ENCODE results near the gene SPATA2.
"Not testable (repeated sequence)": the region's sequence is repeated elsewhere in the genome, so short reads cannot be mapped to it uniquely, and the experiment has no call there.

Gene SPATA2

DNA sequence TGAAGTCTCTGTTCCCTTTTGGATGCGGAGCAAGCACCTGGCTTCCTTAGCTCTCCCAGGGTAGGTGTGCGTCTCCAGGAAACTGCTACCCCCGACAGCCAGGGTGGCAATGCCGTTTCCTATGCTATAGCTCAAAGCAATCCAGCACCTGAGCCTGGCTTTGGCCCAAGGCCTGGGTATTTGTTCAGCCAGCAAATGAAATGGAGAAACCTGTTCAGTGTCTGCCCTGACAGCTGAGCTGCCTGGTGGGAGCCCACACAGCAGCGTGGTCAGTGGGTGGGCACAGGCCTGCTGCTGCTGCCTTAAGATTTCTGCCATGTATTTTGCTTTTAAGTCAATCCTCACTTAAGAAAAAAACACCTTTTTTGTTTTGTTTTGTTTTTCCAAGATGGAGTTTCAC is 13.7 kb downstream of the SPATA2 start:
- TF ChIP-seq, protein P1, sequence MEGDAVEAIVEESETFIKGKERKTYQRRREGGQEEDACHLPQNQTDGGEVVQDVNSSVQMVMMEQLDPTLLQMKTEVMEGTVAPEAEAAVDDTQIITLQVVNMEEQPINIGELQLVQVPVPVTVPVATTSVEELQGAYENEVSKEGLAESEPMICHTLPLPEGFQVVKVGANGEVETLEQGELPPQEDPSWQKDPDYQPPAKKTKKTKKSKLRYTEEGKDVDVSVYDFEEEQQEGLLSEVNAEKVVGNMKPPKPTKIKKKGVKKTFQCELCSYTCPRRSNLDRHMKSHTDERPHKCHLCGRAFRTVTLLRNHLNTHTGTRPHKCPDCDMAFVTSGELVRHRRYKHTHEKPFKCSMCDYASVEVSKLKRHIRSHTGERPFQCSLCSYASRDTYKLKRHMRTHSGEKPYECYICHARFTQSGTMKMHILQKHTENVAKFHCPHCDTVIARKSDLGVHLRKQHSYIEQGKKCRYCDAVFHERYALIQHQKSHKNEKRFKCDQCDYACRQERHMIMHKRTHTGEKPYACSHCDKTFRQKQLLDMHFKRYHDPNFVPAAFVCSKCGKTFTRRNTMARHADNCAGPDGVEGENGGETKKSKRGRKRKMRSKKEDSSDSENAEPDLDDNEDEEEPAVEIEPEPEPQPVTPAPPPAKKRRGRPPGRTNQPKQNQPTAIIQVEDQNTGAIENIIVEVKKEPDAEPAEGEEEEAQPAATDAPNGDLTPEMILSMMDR (IDR thresholded peaks at IDR 0.05; ENCODE audit: low read depth, low read length, missing control alignments) = no peak
- no peak for DNase-seq (ENCODE audit: low read depth)
- no peak overlapping the region for H3K4me3 ChIP-seq (ENCODE audit: low read depth, low read length)

DNA sequence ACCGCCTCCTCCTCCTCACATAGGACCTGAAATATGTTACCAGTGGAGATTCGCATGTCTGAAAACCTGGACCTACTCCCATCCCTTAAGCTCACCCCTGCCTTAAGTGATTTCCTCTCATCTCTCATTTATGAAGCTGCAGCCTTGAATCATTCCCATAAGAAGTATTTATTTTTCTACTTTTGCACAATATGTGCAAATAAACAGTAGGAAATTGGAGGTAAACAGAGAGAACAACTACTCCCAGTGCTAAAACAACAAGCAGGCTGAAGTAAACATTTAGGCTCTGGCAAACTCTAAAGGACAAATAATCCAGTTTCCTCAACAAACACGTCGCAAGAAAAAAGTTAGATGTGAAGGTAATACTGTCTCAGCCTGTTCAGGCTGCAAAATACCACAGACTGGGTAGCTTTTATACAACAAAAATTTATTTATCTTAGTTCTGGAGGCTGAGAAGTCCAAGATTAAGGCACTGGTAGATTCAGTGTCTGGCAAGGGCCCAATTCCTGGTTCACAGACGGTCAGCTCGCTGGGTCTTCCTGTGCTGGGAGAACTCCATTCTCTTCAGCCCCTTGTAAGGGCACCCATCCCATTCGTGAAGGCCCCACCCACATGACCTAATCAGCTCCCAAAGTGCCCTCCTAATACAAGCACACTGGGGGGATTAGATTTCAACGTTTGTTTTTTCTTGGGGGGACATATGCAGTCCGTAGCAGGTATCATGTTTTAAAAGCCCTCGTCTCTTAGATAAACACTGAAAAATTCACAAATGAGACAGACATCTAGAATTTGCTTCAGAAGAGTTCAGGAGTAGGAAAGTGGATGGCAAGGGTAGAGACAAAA is 15.6 kb downstream of the SPATA2 start:
- DNase-seq (ENCODE audit: low read depth) = no peak
- TF ChIP-seq, protein P1 (IDR thresholded peaks at IDR 0.05; ENCODE audit: low read depth, low read length, missing control alignments) = no peak

DNA sequence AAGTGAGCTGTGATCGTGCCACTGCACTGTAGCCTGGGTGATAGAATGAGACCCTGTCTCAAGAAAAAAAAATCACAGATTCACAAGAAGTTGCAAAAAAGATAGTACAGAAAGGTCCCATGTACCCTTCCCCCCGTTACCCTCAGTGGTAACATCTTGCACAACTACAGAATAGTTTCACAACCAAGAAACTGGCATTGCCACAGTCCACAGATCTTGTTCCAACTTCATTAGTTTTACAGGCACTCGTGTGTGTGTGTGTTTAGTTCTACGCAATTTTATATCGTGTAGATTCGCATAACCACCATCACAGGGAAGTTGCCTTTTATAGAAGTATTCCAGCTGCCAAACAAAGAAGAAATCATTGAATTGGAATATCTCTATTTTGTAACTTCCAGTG is 19.1 kb downstream of the SPATA2 start:
- DNase-seq (ENCODE audit: low read depth) = no peak
- no peak overlapping the region for H3K4me3 ChIP-seq (ENCODE audit: low read depth, low read length)
- TF ChIP-seq, protein P1 (IDR thresholded peaks at IDR 0.05; ENCODE audit: low read depth, low read length, missing control alignments) = no peak

More for the DNA sequence above, 15.6 kb downstream of the SPATA2 start:
- no peak overlapping the region for H3K4me3 ChIP-seq (ENCODE audit: low read depth, low read length)

DNA sequence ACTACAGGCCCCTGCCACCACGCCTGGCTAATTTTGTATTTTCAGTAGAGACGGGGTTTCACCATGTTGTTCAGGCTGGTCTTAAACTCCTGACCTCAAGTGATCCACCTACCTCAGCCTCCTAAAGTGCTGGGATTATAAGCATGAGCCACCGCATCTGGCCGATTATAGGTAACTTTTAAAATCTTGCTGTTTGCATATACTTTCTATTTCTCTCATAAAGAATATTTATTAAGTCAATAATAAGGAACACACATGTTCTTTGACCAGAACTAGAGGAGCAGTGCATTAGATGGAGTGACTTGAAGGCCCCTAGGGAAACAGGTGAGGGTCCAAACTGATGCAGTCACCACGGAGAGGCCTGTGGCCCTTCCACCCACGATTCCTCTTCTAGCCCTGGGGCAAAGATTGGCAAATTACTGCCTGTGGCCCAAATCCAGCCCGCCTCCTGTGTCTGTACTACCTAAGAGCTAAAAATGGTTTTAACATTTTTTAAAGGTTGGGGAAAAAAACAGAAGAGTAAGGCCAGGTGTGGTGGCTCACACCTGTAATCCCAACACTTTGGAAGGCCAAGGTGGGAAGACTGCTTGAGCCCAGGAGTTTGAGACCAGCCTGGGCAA is 19.7 kb downstream of the SPATA2 start:
- H3K4me3 ChIP-seq (ENCODE audit: low read depth, low read length); DNase-seq (ENCODE audit: low read depth): not testable (repeated sequence)

DNA sequence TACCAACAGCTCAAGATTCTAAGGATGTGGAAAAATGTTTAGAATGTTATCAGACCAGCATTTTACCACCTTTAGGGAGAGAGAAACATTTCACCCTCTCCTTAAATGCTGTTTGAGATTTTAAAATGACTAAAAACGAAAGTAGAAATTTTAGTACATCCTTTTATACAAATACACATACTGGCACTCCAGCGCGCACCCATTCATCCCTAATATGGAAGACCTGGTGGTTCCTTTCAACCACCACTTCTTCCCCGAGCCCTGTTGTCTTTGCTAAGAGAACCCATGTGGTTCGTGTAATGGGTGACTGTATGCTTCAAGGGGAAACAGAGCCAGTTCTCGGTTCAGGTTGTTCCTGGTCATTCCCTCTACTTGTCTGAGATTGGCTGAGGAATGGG is 21.3 kb downstream of the SPATA2 start:
- peak; percentile 18 for DNase-seq (ENCODE audit: low read depth)

DNA sequence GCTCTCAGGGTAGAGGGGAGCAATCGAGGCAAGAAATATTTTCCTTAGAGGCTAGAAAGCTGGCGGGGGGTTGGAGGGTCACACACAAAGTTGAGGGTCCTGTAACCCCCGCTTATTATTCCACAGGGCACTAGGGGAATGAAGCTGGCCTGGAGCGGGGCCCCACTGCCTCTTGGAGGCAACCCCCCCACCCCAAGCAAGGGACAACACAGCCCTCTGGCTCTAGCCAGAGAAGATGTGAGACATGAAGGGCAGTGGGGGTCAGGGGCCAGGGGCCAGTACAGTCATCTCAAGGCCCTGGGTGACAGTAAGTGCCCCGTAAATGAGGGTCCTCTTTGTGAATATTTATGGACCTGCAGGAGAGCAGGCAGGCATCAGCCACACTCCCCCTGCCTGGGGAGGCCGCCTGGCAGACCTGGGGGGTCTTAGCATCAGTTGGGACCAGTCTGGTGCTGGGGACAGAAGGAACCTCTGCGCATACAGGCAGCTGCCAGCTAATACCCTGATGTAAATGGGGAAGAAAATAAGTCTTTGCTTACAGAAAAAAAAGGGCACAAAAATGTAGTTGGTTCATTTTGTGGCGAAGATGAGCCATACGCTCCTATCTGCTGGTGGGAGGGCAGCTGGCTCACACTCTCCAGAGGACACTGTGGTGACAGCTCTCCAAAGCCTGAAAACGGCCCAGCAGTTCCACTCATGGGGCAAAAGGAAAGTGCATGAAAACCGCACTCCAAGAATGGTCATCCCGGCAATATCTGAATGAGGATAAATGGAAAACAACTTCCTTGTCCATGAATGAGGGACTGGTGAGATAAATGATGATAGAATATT is 21.9 kb downstream of the SPATA2 start:
- H3K4me3 ChIP-seq (ENCODE audit: low read depth, low read length) = peak overlapping the region; percentile 28
- TF ChIP-seq, protein P1 (IDR thresholded peaks at IDR 0.05; ENCODE audit: low read depth, low read length, missing control alignments) = no peak
- DNase-seq (ENCODE audit: low read depth) = no peak

More for the DNA sequence above, 21.3 kb downstream of the SPATA2 start:
- H3K4me3 ChIP-seq (ENCODE audit: low read depth, low read length) = peak overlapping the region; percentile 28; the same call in 1 of the 2 replicates
- TF ChIP-seq, protein P1 (IDR thresholded peaks at IDR 0.05; ENCODE audit: low read depth, low read length, missing control alignments) = no peak

DNA sequence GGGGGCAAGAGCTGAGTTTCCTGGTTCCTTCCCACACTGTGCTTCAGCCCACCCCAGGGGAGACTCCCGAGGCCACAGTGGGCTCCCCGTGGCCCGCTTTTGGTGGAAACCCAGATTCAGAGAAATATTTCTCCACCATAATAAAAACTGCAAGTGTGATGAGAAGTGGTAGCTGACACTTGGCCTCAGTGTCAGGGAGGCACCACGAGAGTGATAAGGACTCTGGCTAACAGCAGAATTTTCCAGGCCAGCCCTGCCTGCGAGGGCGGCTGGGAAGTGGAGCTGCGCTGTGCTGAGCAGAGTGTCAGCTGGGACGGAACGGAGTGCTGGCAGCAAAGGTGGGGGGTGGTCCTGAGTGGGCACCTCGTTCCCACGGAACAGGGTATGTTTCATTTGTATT is 22.5 kb downstream of the SPATA2 start:
- DNase-seq (ENCODE audit: low read depth) = no peak
- no peak overlapping the region for H3K4me3 ChIP-seq (ENCODE audit: low read depth, low read length)
- TF ChIP-seq, protein P1 (IDR thresholded peaks at IDR 0.05; ENCODE audit: low read depth, low read length, missing control alignments) = no peak

Measured in GM12864 (cell line).